ENCODE measurements around the gene WDR86. TPM values are rescaled to one million over a fixed set of nuclear protein-coding genes. Genes with fewer than 3 reads are reported as not detected.

Gene WDR86
- 80.6 and 82.9 TPM in 2 replicates for total RNA-seq
- long read RNA-seq, partial matches to known transcripts, result 1 of 9 reads
- long read RNA-seq, other reads (novel, unspliced or antisense), result 8 of 9 reads

- peak; percentile 64 for DNase-seq (ENCODE audit: low spot score, unreplicated experiment)
- peak within 1 kb of the TSS; percentile 89 for H3K4me3 Mint-ChIP-seq (ENCODE audit: low read depth)
- H3K4me1 Mint-ChIP-seq (ENCODE audit: low read depth), result peaks cover 19% of the 10 kb centered on the region
- H3K27me3 Mint-ChIP-seq, result peaks cover 24% of the 10 kb centered on the region
- no peaks in the 10 kb centered on the region for H3K9me3 Mint-ChIP-seq (ENCODE audit: low read depth)
- H3K36me3 Mint-ChIP-seq (ENCODE audit: insufficient read depth), result peaks cover 6% of the 10 kb centered on the region
- peak within 1 kb of the TSS; percentile 92 for H3K27ac Mint-ChIP-seq
- TF ChIP-seq CTCF (IDR thresholded peaks at IDR 0.05; ENCODE audit: unreplicated experiment), result peak; percentile 11
Observed at GRCh38 chr7:151409667-151410404, at the start of gene WDR86. TSS of gene WDR86 (minus strand) at chr7:151410038. CDS start at chr7:151409589, 449 bp downstream.

- Mint-ChIP-seq H3K36me3 (ENCODE audit: insufficient read depth) (peaks cover 6% of the 10 kb centered on the region), H3K27me3 (peaks cover 19% of the 10 kb centered on the region), H3K27ac (no peak overlapping the region), H3K9me3 (ENCODE audit: low read depth) (peaks cover 10% of the 10 kb centered on the region), H3K4me1 (ENCODE audit: low read depth) (peaks cover 16% of the 10 kb centered on the region), H3K4me3 (ENCODE audit: low read depth) (no peak overlapping the region)
- TF ChIP-seq CTCF (IDR thresholded peaks at IDR 0.05; ENCODE audit: unreplicated experiment), result no peak
- no peak for DNase-seq (ENCODE audit: low spot score, unreplicated experiment)
Observed at GRCh38 chr7:151457534-151457933, 47.7 kb upstream of the WDR86 start.

GRCh38 chr7:151456782-151457181, 46.9 kb upstream of the WDR86 start:
- Mint-ChIP-seq H3K9me3 (ENCODE audit: low read depth) (peaks cover 6% of the 10 kb centered on the region), H3K36me3 (ENCODE audit: insufficient read depth) (no peaks in the 10 kb centered on the region), H3K4me1 (ENCODE audit: low read depth) (peaks cover 16% of the 10 kb centered on the region), H3K27ac (no peak overlapping the region), H3K27me3 (peaks cover 24% of the 10 kb centered on the region), H3K4me3 (ENCODE audit: low read depth) (no peak overlapping the region)
- no peak for DNase-seq (ENCODE audit: low spot score, unreplicated experiment)
- no peak for TF ChIP-seq CTCF (IDR thresholded peaks at IDR 0.05; ENCODE audit: unreplicated experiment)

- Mint-ChIP-seq H3K27ac (no peak overlapping the region), H3K9me3 (ENCODE audit: low read depth) (peaks cover 6% of the 10 kb centered on the region)
- no peak for DNase-seq (ENCODE audit: low spot score, unreplicated experiment)
Observed at GRCh38 chr7:151456276-151456675, 46.4 kb upstream of the WDR86 start.

GRCh38 chr7:151455690-151456089, 45.9 kb upstream of the WDR86 start:
- peaks cover 29% of the 10 kb centered on the region for H3K27me3 Mint-ChIP-seq
- peaks cover 14% of the 10 kb centered on the region for H3K4me1 Mint-ChIP-seq (ENCODE audit: low read depth)
- no peaks in the 10 kb centered on the region for H3K36me3 Mint-ChIP-seq (ENCODE audit: insufficient read depth)
- peaks cover 6% of the 10 kb centered on the region for H3K9me3 Mint-ChIP-seq (ENCODE audit: low read depth)
- H3K27ac Mint-ChIP-seq, result no peak overlapping the region
- no peak for DNase-seq (ENCODE audit: low spot score, unreplicated experiment)
- H3K4me3 Mint-ChIP-seq (ENCODE audit: low read depth), result no peak overlapping the region
- no peak for TF ChIP-seq CTCF (IDR thresholded peaks at IDR 0.05; ENCODE audit: unreplicated experiment)

More at GRCh38 chr7:151456276-151456675, 46.4 kb upstream of the WDR86 start:
- H3K4me1 Mint-ChIP-seq (ENCODE audit: low read depth), result peaks cover 16% of the 10 kb centered on the region
- H3K36me3 Mint-ChIP-seq (ENCODE audit: insufficient read depth), result no peaks in the 10 kb centered on the region
- H3K27me3 Mint-ChIP-seq, result peaks cover 25% of the 10 kb centered on the region
- TF ChIP-seq CTCF (IDR thresholded peaks at IDR 0.05; ENCODE audit: unreplicated experiment), result no peak
- no peak overlapping the region for H3K4me3 Mint-ChIP-seq (ENCODE audit: low read depth)
